Measurements from ENCODE around the gene THAP4.
"Not testable (repeated sequence)": the region's sequence is repeated elsewhere in the genome, so short reads cannot be mapped to it uniquely, and the experiment has no call there.

The THAP4 gene

DNA sequence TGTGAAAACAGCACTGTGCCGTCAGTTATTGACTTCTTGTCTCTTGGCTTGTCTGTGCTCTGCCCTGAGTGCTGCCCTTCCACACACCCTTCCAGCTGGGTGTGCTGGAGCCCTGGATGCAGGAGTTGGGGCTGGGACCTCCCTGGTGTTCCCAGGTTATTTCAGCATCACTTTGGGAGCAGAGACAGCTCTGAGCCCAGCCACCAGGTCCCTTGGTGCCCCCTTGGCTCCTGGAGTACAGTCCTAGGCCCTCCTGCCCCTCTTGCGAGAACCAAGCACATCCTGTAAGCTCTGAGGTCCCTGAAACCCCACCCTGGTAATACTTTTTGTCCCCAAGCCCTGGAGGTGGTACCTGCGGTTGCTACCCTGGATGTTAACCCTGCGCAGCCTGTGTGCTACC lies 54.2 kb downstream of the THAP4 start:
- no peak for DNase-seq (ENCODE audit: low spot score)

- DNase-seq (ENCODE audit: low spot score): no peak
Observed at GRCh38 chr2:241582328-241582727, 54.6 kb downstream of the THAP4 start.

GRCh38 chr2:241579281-241579680 lies 57.7 kb downstream of the THAP4 start:
- DNase-seq (ENCODE audit: low spot score): no peak

DNA sequence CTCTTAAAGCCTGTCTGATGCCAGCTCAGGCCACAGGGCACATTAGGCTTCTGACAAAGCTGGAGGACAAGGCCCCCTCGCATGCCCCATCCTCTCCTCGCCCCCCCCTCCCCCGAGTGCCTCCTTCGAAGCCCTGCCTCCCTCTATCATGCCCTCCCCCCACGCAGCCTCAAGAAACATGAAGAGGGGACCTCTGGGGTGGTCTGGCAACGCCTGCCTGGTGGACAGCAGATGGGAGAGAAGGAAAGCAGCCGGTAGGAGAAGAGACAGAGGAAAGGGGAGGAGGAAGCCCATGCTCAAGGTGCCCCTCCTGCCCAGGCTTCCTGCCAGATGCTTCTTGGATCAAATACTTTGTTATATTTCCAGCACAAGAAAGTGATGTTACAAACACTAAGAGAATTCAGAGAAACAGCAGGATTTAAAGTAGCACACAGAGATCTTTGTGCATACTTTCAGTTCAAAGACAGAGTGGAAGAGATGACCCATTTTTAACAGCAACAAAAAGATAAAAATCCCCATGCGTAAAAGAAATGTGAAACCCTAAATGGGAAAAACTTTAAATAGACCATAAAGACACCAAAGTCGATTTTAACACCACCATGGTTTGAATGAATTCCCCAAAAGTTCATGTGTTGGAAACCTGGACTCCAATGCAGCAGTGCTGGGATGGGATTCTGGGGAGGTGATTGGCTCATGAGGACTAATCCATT lies 59.4 kb downstream of the THAP4 start:
- no peak for DNase-seq (ENCODE audit: low spot score)

- DNase-seq (ENCODE audit: low spot score): no peak
Observed at GRCh38 chr2:241576293-241576654, 60.7 kb downstream of the THAP4 start.

DNA sequence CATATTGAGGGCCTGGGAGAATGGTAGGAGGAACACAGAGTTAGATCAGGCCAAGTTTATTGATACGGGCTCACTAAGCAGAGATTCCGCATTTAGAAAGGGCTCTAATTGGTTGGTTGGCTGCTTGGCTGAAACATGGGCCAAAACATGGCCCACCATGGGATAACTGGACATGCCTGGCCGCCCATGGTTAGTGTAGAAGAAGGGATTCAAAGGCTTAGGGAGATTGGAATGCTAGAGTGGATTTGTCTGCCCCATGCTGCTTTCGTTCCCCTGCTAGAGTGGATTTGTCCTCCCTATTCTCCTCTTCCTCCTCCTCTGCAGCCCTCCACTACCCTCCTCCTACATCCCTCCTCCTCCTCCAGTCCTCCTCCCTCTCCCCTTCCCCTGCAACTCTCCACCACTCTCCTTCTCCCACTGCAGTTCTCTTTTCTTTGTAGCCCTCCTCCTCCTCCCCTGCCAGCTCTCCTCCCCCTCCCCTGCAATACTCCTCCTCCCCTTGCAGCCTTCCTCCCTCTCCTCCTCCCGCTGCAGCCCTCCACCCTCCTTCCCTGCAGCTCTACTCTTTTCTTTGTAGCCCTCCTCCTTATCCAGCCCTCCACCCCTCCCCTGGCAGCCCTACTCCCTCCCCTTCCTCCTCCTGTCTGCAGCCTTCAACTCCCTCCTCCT lies 61.2 kb downstream of the THAP4 start:
- DNase-seq (ENCODE audit: low spot score): no peak

DNA sequence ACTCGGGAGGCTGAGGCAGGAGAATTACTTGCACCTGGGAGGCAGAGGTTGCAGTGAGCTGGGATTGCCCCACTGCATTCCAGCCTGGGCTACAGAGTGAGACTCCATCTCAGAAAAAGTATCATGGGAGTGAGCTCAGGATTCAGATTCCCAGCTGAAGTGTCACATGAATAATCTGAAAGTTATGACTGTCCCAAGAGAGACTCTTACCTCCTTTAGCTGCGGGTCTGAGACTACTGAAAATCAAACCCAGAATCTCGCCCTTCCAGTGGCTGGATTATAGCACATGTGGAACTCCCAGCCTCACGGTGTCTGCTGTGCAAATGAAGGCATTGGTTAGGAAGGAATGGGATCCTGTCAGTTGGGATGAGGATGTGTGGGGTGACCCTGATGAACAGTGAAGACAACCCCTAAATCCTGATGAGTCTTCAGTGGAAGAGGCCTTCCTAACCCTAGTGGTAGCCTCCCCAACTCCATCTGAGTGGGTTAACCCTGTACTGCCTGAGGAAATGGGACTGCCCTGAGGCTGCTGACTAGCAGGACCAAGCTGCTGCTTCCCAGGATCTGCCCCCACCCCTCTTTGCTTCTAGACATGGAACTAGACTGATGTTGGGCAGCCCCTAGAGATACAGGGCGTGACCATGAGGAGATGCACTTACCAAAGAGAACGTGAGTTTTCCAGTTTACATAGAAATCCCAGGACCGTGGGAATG lies 61.9 kb downstream of the THAP4 start:
- DNase-seq (ENCODE audit: low spot score): no peak

GRCh38 chr2:241573741-241574140 lies 63.2 kb downstream of the THAP4 start:
- DNase-seq (ENCODE audit: low spot score): no peak

GRCh38 chr2:241572915-241573651 lies 63.9 kb downstream of the THAP4 start:
- DNase-seq (ENCODE audit: low spot score): not testable (repeated sequence)

- DNase-seq (ENCODE audit: low spot score): no peak
Observed at GRCh38 chr2:241571821-241572620, 64.9 kb downstream of the THAP4 start.

GRCh38 chr2:241570961-241571581 lies 65.9 kb downstream of the THAP4 start:
- no peak for DNase-seq (ENCODE audit: low spot score)

GRCh38 chr2:241569831-241570281 lies 67.1 kb downstream of the THAP4 start:
- DNase-seq (ENCODE audit: low spot score): no peak

DNA sequence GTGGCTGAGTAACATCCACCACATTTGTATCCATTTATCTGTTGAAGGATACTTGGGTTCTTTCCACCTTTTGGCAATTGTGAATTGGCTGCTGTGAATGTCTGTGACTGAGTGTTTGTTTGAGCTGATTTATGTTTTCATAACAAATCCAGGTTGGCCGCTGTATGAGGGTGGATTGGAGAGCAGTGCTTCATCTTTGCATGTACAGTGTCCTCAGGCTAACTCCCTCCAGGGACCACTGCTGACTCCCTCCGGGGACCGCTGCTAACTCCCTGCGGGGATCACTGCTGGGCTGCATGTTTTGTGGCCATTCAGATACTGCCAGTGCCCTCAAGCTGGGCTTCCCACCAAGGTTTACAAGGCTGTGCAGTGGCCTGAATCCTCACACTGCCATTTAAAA lies 68.2 kb downstream of the THAP4 start:
- DNase-seq (ENCODE audit: low spot score): no peak

GRCh38 chr2:241567776-241568175 lies 69.2 kb downstream of the THAP4 start:
- no peak for DNase-seq (ENCODE audit: low spot score)

DNA sequence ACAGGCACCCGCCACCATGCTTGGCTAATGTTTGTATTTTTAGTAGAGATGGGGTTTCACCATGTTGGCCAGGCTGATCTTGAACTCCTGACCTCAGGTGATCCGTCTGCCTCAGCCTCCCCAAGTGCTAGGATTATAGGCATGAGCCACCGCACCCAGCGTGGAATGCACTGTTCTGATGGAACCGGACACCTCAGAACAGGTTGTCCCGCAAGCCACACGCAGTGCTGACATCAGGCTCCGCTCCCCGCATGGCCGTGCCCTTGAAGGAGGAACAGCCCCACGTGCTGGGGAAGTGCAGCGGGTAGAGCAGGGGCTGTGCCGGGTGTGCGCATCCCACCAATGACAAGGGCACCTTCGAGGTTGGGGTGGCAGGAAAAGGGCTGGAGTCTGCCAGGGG lies 69.7 kb downstream of the THAP4 start:
- not testable (repeated sequence) for DNase-seq (ENCODE audit: low spot score)

- no peak for DNase-seq (ENCODE audit: low spot score)
Observed at GRCh38 chr2:241566468-241566867, 70.5 kb downstream of the THAP4 start.

DNA sequence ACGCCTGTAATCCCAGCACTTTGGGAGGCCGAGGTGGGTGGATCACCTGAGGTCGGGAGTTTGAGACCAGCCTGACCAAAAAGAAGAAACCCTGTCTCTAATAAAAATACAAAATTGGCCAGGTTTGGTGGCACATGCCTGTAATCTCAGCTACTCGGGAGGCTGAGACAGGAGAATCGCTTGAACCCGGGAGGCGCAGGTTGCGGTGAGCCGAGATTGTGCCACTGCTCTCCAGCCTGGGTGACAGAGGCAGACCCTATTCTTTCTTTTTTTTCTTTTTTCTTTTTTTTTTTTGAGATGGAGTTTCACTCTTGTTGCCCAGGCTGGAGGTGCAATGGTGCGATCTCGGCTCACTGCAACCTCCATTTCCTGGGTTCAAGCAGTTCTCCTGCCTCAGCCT lies 70.9 kb downstream of the THAP4 start:
- DNase-seq (ENCODE audit: low spot score): not testable (repeated sequence)

DNA sequence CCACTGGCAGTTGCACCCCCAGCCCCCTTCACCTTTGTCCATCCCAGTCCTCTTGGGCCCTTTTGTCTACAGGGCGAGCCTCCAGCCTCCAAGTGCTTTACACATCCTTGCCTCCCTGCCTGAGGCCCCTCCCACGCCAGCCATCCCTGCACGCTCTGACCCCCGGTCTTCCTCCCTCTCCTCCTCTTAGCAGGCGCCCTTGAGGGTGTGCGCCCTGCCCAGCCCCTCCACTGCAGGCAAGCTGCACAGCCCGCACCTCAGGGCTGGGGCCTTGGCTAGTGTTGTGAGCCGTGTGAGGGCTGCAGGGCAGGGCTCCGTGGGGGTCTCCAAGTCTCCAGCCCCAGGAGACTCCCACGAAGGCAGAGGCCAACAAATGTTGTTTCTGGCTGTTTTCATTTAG lies 71.5 kb downstream of the THAP4 start:
- DNase-seq (ENCODE audit: low spot score): no peak

DNA sequence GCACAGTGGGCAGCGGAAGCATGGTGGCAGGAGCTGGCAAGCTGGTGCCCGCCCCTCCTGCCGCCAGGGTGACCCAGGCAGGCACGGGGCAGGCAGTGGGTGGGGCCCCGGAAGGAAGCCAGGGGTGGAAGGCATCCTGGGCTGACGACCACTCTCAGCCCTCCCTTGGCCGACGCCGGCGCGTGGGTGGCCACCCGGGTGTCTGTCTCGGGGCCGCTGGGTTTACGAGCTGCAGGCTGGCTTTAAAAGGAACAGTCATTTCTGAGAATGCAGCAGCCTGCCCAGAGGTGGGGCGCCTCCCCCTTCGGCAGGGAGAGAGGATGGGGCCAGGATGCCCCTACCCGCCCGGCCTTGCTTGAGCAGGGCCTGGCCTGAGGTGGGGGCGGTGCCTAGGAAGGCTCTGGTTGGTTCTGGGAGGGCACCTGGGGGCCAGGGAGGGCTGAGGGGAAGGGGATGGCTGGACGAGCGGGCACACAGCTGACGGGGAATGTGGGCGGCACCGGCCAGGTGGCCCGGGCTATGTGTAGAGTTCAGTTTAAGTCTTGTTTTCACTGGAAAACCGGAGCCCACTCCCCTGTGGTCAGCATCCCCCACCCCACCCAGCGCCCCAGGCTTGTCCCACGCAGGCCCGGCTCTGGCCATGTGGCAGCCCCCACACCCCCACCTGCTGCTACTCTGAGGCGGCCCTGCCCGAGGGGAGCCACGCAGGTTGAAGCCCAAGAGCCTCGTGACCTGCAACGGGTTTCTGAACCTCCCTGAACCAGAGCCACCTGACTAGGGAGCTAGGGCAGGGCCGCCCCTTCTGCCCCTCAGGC lies 72.2 kb downstream of the THAP4 start:
- DNase-seq (ENCODE audit: low spot score): no peak

DNA sequence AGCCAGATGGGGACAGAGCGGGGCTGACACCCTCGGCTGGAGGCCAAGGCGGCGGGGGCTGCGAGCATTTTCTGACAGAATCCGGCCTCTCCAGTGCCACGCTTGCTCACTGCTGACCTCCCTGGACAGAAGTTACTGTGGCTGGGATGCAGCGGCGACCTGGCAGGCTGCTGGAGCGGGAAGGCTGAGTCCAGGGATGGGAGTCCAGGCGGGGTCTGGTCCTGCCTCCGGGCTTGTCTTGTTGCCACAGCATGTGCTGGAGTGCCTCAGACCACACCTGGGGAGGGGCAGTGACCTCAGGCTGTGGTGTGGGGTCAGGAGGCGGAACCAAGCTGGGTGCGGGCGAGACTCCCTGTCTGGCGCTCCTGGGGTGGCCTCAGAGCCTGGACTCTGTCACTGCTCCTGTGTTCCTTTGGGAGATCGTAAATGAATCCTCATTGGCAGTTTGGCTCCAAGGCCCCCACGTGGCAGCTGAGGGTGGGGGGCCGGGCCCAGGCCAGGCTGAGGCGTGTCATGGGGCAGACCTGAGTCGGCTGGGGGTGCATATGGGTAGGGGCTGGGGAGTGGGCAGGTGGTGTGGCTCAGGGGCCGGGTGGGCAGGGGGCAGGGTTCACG lies 72.9 kb downstream of the THAP4 start:
- no peak for DNase-seq (ENCODE audit: low spot score)

Measured in HuH-7.5 (cell line).